ENCODE measurements around the gene ICAM4.

The ICAM4 gene

GRCh38 chr19:10295847-10296591 is 9.3 kb downstream of the ICAM4 start:
- Histone ChIP-seq H3K9ac (ENCODE audit: low read length) (no peak overlapping the region), H3K4me2 (ENCODE audit: low read length) (no peak overlapping the region)

DNA sequence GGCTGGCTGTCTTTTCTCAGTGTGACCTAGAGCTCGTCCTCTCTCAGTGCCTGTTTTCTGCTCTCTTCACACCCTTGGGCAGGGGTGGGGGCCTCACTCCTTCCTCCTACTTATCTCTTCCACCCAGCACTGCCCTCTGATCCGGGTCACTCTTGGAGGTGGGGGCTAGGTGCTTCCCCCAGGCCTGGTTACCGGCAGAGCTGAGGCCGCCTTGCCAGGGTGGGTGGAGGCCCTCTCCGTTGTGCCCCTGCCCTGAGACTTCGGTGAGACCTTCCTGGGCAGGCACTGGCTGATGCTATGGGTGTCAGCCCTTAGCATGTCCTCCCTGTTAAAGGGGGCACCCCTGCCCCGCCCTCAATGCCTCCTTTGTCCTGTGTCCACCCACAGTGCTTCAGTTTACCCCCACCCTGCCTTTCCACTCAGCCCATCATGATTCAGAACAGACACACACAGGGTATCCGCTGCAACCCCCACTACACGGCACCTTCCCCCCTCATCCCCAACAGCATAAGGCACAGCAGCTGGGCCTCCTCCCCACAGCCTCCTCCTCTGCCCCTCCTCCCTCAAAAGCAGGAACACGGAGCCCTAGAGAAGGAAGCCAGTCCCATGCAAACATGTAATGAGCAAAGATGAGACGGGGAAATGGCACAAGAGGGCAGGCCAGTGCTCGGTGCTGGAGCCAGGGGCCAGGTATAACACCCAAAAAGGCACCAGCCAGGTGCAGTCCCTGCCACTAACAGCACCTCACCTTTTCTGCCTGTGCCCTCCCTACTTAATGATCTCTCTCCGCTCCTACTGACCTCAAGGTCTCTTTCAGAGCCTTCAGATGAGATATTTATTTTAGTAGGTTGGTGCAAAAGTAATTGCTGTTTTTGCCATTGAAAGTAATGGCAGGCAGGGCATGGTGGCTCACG is 13.0 kb downstream of the ICAM4 start:
- Histone ChIP-seq H4K20me1 (ENCODE audit: insufficient read depth, low read length) (no peaks in the 10 kb centered on the region), H2AFZ (ENCODE audit: low read depth, low read length) (peak overlapping the region; percentile 0; the same call in 1 of the 2 replicates), H3K9ac (ENCODE audit: low read length) (no peak overlapping the region), H3K27ac (ENCODE audit: low read length) (no peak overlapping the region), H3K27me3 (ENCODE audit: low read depth, low read length) (0 out of 2 replicates have a peak, but pooled peaks cover 2% of the 10 kb centered on the region), H3K4me3 (ENCODE audit: low read length) (no peak overlapping the region), H3K36me3 (replicated peaks; ENCODE audit: low read depth, low read length) (no peaks in the 10 kb centered on the region), H3K4me2 (ENCODE audit: low read length) (0 out of 2 replicates have a peak overlapping the region, but pooled peaks have one; percentile 5), H3K4me1 (ENCODE audit: low read length) (no peaks in the 10 kb centered on the region; the same call in 1 of the 2 replicates), H3K9me3 (ENCODE audit: insufficient read depth, low read length) (no peaks in the 10 kb centered on the region), H3K79me2 (ENCODE audit: low read length) (no peaks in the 10 kb centered on the region)
- no peak for TF ChIP-seq EZH2phosphoT487 (IDR thresholded peaks at IDR 0.05; ENCODE audit: low read depth)
- TF ChIP-seq, protein P1, sequence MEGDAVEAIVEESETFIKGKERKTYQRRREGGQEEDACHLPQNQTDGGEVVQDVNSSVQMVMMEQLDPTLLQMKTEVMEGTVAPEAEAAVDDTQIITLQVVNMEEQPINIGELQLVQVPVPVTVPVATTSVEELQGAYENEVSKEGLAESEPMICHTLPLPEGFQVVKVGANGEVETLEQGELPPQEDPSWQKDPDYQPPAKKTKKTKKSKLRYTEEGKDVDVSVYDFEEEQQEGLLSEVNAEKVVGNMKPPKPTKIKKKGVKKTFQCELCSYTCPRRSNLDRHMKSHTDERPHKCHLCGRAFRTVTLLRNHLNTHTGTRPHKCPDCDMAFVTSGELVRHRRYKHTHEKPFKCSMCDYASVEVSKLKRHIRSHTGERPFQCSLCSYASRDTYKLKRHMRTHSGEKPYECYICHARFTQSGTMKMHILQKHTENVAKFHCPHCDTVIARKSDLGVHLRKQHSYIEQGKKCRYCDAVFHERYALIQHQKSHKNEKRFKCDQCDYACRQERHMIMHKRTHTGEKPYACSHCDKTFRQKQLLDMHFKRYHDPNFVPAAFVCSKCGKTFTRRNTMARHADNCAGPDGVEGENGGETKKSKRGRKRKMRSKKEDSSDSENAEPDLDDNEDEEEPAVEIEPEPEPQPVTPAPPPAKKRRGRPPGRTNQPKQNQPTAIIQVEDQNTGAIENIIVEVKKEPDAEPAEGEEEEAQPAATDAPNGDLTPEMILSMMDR (IDR thresholded peaks at IDR 0.05; ENCODE audit: low read depth, low read length), result no peak

More at GRCh38 chr19:10295847-10296591, 9.3 kb downstream of the ICAM4 start:
- Histone ChIP-seq H3K4me3 (ENCODE audit: low read length) (no peak overlapping the region), H3K79me2 (ENCODE audit: low read length) (no peaks in the 10 kb centered on the region), H3K27ac (ENCODE audit: low read length) (no peak overlapping the region), H3K27me3 (ENCODE audit: low read depth, low read length) (no peaks in the 10 kb centered on the region), H3K4me1 (ENCODE audit: low read length) (no peaks in the 10 kb centered on the region; the same call in 1 of the 2 replicates), H3K36me3 (replicated peaks; ENCODE audit: low read depth, low read length) (peaks cover 8% of the 10 kb centered on the region), H2AFZ (ENCODE audit: low read depth, low read length) (no peak overlapping the region), H4K20me1 (ENCODE audit: insufficient read depth, low read length) (no peaks in the 10 kb centered on the region), H3K9me3 (ENCODE audit: insufficient read depth, low read length) (no peaks in the 10 kb centered on the region)
- TF ChIP-seq, protein P1 (IDR thresholded peaks at IDR 0.05; ENCODE audit: low read depth, low read length), result no peak
- no peak for TF ChIP-seq EZH2phosphoT487 (IDR thresholded peaks at IDR 0.05; ENCODE audit: low read depth)

- Histone ChIP-seq H3K36me3 (replicated peaks; ENCODE audit: low read depth, low read length) (no peaks in the 10 kb centered on the region), H3K9me3 (ENCODE audit: insufficient read depth, low read length) (no peaks in the 10 kb centered on the region), H3K4me3 (ENCODE audit: low read length) (no peak overlapping the region), H3K4me2 (ENCODE audit: low read length) (no peak overlapping the region), H3K79me2 (ENCODE audit: low read length) (no peaks in the 10 kb centered on the region), H3K27ac (ENCODE audit: low read length) (no peak overlapping the region), H3K27me3 (ENCODE audit: low read depth, low read length) (0 out of 2 replicates have a peak, but pooled peaks cover 2% of the 10 kb centered on the region), H3K9ac (ENCODE audit: low read length) (no peak overlapping the region), H2AFZ (ENCODE audit: low read depth, low read length) (no peak overlapping the region), H4K20me1 (ENCODE audit: insufficient read depth, low read length) (no peaks in the 10 kb centered on the region), H3K4me1 (ENCODE audit: low read length) (no peaks in the 10 kb centered on the region)
- TF ChIP-seq, protein P1 (IDR thresholded peaks at IDR 0.05; ENCODE audit: low read depth, low read length), result no peak
- no peak for TF ChIP-seq EZH2phosphoT487 (IDR thresholded peaks at IDR 0.05; ENCODE audit: low read depth)
Observed at GRCh38 chr19:10305139-10305806, 18.5 kb downstream of the ICAM4 start.

Measured in OCI-LY3 (cell line).